Stimulated activated CD8-positive, alpha-beta memory T cell treated with anti-CD3 and anti-CD28 coated beads, Interleukin-12 subunit alpha, Interleukin-12 subunit beta, amount 100 ng/mL, for 1 hour (primary cell): ENCODE results near the gene MAPKAPK3.

Experiments used
- DNase-seq: peaks from one replicate; pipeline ENCODE4 v3.0.0-alpha.2; 2020; ENCODE audit warnings: low read depth

The MAPKAPK3 gene

DNA sequence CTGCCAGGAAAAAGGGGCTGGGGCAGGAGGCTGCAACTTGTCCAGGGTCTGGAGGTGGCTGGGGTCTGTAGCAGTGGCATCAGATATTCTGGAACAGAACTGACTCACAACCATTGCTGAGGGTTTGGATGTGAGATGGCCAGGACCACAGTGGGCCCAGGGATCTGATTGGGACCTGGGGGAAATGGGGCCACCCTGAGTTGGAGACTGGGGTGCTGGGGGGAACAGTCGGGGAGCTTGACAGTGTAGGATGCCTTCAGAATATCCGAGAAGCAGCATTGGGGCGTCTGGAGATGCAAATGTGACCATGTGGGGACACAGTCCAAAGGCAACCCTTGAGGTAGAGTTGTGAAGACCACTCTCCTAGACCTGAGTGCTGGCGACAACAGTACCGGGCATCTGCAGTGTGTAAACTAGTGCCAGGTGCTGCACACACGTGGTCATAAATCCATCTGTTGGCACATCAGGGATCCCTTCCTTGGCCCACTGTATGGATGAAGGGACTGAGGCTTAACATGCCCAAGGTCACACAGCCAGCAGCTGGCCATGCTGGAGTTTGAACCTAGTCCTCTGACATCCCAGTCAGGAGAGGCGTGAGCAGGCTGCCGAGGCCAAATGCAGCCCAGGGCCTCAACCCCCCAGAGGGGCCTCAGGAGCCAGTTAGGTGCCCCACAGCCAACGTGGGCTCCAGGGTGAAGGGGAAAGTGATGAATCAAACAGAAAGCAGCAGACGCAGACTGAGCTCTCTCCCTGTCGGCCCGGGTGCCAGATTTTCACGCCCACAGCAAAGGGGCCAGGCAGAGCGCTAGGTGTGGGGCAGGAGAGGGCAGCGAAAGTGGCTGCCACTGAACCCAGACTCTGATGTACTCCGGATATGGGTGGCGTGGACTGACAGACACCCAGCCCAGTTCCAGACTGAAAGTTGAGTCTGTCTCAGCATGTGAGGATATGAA is 28.9 kb upstream of the MAPKAPK3 start:
- DNase-seq, result no peak

- DNase-seq, result no peak
Measured at GRCh38 chr3:50588759-50589433, 28.1 kb upstream of the MAPKAPK3 start.

- no peak for DNase-seq
Measured at GRCh38 chr3:50591196-50591741, 25.7 kb upstream of the MAPKAPK3 start.

DNA sequence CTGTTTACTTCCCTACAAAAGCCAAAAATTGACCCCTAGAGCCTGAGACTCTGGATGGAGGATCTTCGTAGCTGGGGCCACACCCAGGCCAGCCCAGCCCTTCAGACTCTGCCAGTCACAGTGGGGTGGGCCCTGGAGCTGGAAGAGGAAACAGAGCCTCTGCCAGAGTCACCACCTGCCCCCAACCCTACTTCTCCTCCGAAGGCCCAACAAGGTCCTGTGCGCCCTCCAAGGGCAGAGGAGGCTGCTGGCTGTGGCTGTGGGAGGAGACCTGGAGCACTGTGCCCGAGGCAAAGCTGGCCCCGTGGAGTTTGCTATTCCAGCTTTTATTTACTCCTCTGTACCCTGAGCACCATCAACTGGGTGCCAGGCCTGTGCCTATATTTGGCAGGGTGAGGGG is 24.4 kb upstream of the MAPKAPK3 start:
- no peak for DNase-seq

DNA sequence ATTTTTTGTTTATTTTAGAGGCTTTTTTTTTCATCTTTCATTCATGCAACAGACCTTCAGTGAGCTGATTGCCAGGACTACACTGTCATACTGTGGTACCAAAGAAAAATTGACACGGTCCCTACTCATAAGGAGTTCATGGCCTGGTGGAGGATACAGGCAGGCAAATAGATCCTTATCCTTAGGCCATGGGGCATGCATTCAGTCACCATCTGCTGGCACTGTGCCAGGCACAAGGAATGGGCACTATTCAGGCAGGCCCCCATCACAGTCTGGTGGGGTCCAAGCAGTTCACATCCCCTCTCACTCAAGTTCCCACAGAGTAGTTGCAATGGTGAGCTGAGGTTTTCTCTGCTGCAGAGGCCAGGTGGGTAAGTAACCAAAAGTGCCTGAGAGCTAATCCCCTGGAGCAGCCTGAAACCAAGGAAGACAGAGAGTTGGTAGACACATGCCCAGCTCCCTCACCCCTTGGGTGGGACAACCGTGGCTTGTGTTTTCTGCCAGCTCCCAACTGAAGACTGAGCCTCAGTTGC is 22.6 kb upstream of the MAPKAPK3 start:
- DNase-seq, result no peak

DNA sequence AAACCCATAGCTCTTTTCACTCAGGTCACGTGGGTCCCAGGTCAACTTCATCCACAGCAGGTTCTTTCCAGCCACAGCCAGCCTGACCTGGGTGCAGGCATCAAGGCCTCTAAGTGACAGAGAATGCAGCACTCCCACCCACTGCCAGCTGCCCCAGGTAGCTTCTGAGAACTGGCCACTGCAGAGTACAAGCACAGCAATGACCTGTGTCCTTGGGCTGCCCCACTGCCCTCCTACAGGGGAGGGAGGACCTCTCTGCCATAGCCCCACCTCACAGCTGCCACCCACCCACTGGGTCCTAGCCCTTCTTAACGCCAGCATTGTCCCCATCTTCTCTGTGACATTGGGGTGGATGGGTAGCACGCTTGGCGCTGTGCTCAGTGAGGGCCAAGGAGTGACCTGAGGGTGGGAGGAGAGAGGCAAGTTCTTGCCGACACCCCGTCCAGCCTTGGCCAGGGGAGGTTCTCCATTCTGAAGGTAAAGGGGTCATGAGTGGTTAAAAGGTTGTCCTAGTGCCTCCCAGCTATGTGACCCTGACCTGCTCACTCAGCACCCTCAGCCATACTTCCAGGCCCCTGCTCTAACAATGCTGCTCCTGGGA is 17.7 kb upstream of the MAPKAPK3 start:
- no peak for DNase-seq

DNA sequence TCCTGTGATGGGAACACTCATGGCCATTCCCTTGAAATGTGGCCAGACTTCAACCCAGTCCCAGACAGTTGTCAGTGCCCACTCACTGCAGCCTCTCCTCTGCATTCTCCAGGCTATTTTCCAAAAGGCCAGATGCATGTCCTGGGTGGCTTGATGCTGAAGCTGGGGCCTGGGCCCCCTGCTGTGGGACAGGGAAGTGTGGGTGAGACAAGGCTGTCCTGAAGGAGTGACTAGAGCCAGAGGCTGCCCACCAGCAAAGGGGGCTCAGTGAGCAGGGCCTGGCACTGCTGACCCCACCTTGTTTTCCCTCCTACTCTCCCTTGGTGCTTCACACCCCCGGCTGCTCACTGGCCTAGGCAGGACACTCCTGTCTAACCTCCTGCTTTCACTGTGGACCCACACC is 17.2 kb upstream of the MAPKAPK3 start:
- no peak for DNase-seq

DNA sequence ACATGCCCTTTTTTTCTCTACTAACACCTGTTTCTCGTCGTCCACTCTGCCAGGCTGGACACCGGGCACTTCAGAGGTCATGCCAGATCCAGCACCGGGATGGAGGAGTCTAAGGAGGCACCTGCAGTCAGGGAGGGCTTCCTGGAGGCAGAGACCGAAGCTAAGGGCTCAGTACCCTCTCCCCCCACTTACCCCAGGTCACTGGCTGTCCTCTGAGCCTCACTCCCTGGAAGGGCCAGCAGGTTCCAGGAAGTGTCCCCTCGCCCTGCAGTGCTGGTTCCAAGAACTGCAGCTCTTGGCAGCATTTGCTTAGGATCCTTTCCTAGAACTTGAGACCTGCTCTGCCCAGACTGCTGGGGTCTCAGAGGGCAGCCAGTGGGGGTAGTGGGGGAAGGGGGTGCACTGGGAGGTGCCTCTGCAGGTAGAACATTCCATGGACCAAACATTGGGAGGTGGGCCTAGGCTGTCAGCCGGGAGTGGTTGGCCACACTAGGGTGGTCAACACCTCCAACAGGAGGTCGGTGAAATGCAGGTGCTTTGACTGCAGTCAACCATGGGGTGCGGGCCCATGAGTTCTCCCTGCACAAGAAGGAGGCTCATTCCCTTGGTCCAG is 16.7 kb upstream of the MAPKAPK3 start:
- DNase-seq, result no peak

GRCh38 chr3:50600841-50601591 is 15.9 kb upstream of the MAPKAPK3 start:
- no peak for DNase-seq

DNA sequence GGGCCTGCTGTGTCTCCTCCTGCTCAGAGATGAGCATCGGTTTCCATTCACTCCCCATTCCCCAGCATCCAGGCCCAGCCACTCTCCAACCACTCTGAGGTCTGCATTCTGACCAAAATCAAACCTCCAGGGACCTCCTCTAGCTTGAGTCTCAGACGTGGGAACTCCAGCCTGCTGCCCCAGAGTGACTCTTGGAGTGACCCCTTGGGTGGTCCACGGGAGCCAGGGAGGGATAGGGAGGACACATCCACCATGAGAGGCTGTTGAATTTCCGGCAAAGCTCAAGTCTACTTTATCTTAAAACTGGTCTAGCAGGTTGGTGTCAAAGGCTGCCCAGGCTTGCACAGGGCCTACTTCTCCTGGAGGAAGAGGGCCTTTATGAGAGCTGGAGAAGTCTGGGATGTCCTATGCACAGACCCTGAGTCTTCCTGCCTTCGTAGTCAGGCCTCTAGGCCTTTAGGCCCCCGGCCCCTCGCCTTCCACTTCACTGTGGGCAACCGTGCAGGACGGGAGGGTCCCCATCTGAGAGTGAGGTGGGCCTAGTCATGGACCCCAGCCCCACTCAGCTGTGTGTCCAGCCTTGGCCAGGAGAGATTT is 14.3 kb upstream of the MAPKAPK3 start:
- no peak for DNase-seq

DNA sequence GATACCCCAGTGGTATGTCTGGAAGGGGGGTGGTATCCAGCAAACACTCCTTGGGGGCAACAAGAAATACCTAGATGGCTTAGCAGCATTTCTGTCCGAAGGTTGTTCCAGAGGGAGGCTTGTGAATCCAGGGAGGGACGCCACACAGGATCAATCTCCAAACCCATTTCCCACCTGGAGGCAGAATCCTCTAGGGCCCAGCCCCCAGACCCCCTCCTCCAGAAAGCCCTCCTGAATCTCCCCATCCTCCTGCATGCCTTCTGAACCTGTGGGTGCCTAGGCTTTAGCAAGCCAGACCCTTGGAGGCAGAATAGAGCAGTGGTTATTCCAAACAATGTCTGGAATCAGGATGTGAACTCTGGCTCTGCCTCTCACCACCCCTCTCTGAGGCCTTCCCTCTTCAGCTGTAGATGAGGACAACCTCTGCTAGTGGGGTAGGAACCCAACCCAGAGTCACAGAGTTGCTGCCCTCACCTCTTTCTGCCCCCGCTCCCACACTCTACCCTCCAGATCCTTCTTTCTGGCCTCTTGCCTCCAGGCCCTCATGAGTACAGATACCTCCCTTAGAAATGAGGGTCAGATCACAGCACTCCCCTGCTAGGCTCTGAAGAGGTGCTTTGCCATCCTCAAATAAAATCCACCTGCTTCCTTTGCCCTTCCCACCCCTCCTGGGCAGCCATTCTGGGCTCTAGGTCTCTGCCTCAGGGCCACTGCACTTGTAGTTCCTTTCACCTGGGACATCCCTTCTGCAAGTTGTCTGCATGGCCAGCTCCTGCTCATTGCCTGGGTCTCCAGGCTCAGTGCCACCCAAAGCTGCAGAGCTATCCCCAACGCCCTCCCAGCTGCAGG is 13.5 kb upstream of the MAPKAPK3 start:
- DNase-seq, result no peak

GRCh38 chr3:50604110-50604621 is 12.8 kb upstream of the MAPKAPK3 start:
- no peak for DNase-seq

- DNase-seq, result no peak
Measured at GRCh38 chr3:50604628-50605588, 12.0 kb upstream of the MAPKAPK3 start.

- DNase-seq, result no peak
Measured at GRCh38 chr3:50605901-50606326, 11.0 kb upstream of the MAPKAPK3 start.

DNA sequence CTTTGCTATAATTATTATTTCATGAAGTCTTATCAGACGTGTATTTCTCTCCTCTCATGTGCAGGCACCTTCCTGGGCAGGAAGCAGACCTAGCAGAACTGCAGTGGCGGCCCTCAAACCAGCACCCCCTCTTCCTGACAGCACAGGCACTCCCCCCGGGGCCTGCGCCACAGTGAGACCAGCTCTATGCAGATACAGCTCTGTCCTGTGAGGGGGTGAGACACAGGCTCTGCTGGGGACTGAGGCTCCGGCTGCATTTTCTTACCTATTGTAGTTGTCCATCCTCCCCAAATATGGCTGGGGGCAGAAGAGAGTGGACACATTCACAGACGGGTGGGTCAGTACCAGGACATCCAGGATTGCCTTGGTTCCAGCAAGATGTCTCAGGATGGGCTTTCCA is 10.4 kb upstream of the MAPKAPK3 start:
- DNase-seq, result no peak

DNA sequence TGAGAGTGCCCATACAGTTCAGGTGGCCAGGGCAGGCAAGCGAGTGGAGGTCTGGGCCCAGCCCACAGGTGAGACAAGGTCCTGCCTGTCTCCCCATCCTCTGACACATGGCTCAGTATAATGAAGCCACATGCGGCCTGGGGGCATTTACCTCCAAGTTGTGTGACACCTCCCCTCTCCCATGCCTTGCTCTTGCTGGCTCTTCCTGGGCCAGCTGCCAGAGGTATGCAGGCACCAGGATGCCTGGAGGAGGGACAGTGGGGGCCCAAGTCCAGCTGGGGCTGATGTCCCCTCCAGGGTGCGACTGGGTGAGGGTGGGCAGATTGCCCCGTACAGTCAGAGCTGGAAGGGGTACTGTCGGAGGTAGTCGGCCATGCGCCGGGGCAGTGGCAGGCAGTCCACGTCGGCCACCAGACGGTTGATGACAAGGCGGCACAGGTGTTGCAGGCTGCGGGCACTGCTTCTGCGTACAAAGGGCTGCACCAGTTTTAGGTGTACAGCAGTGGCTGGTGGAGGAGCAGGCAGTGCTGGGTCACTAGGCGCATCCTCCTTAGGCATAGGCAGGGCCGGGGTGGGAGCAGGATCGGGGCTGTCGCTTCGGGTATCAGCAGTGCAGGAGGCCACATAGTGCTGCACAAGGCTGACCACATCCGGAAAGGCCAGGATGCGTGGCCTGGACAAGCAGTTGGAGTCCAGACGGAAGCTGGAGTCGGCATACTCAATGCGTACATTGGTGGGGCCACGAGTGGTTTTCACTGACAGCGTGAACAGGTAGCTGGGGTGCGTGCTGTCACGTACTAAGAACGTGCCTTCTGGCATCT is 9.5 kb upstream of the MAPKAPK3 start:
- no peak for DNase-seq

DNA sequence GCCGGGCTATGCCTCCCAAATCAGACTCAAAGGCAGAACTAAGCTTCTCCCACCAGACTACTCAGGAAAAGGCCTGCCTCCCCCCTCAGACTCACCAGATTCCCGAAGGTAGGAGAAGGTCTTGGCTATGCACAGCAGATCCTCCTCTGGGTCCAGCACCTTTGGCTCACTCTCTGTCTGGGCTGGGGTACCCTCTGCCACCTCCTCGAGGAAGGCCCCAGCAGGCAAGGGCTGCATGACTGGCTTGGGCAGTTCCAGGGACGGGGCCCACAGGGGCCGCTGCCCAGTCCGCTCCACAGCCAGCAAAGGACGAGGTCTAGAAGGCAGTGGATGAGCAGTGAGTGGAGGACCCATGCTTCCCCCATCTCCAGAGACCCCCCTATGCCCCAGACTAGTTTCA is 8.7 kb upstream of the MAPKAPK3 start:
- no peak for DNase-seq
